HG03045 (cell line): ENCODE results near the gene GTPBP3.
"Not testable (repeated sequence)": the region's sequence is repeated elsewhere in the genome, so short reads cannot be mapped to it uniquely, and the experiment has no call there.

ENCODE experiments used
- ATAC-seq: cut with Tn5 transposase; IDR thresholded peaks from one replicate; pipeline ENCODE4 v1.9.1; 2021; ENCODE audit warnings: mild to moderate bottlenecking, moderate library complexity; ENCODE audit not compliant: unreplicated experiment

GTPBP3 gene, protein sequence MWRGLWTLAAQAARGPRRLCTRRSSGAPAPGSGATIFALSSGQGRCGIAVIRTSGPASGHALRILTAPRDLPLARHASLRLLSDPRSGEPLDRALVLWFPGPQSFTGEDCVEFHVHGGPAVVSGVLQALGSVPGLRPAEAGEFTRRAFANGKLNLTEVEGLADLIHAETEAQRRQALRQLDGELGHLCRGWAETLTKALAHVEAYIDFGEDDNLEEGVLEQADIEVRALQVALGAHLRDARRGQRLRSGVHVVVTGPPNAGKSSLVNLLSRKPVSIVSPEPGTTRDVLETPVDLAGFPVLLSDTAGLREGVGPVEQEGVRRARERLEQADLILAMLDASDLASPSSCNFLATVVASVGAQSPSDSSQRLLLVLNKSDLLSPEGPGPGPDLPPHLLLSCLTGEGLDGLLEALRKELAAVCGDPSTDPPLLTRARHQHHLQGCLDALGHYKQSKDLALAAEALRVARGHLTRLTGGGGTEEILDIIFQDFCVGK

DNA sequence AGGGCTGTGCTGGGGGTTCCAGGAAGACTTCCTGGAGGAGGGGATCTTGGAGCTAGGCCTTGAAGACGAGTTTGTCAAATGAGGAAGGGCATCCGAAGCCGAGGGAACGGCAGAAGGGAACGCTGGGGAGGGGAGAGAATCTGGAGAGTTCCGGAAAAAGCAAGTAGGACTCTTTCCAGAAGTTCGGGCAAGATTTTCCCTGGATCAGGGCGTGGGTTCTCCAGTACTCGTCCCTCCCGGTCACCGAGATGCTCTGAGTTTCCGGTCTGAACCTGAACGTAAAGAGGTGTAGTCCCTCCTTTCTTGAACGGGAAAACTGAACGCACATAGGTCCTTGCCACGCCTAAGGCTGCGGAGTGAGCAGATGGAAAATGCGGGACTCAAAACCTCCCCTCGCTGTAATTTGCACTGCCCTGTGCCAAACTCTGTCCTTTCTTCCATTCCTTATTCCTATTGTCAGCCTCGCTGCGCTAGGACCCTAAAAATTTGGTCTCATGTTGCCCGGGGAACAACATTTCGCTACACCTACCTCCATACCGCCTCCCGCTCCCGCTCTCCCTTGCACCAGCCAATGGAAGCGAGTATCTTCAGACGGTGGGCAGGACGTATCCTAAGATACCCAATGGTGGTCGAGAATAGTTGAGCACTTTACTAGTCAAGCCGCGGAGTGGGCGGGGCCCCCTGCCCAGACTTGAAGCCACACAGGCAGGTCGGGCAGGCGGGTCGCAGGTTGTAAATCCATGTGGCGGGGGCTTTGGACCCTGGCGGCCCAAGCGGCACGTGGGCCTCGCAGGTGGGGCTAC is at the start of gene GTPBP3:
TSS of gene GTPBP3 (plus strand) at position 682 of the 803 bp plus-strand sequence. CDS start at position 741, 59 bp downstream.
- peak; percentile 76 for ATAC-seq

DNA sequence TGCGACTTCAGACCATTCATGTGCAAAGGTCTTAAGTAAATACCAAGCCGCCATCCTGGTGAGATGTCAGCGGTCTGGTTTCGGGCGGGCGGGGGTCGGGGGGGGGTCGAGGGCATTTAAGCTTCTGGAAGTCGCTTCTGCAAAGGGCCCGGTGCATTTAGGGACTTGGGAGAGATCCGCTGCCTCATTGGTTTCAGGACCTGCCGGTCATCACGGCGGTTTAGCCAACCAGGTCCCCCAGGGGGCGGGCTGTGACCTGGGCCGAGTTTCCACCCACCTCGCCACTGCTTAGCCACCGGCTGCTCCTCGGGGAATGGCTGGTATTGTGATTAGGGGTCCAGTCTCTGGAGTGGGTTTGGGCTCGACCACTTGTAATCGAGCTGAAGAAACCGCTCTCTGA is 47.9 kb upstream of the GTPBP3 start:
- ATAC-seq: no peak

DNA sequence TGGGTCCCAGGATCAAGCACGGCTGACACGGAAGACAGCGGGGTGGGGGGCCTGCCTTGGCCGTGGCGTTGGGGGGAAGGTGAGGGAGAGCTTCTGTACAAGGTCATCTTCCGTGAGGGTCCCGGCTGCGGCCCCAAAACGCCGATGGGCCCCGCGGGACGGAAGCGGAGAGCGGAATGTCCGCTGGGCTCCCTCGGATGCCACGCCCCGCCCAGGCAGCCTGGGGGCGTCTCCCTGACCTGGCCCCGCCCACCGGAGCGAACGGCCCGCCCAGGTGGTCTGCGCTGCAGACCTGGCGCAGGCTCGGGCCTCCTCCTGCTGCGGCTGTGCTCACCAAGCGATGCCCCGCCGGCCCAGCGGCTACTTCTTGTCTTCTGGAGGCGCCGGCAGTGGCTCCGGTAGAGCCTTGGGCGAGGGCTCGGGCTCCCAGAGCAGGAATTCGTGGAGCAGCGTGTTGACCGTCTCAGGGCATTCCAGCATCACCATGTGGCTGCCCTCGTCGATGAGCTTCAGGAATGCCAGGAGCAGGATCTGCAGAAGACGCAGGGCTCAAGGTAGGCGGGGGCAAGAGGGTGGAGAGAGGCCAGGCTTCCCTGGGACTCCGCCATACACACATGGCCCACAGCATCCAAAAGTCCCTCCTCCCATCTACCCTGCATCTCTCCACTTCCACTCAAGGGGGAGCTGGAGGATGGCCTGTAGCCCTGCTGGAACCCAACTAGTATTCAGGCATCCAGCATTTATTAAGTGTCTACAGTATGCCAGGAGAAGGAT is 44.9 kb upstream of the GTPBP3 start:
- peak; percentile 78 for ATAC-seq

DNA sequence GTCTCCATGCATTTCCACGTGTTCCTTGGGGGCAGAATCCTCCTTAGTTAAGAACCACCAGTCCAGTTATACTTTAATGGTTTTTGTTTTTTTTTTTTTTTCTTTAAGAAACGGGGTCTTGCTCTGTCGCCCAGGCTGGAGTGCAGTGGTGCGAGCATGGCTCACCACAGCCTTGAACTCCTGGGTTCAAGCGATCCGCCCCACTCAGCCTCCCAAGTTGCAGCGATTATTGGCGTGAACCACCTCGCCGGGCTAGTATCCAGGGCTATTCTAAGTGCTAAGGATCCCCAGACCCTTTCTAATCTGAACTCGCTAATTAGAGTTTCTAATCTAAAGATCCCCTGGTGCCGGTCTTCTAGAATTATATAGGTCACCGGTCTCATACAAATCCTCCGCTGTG is 43.7 kb upstream of the GTPBP3 start:
- no peak for ATAC-seq

DNA sequence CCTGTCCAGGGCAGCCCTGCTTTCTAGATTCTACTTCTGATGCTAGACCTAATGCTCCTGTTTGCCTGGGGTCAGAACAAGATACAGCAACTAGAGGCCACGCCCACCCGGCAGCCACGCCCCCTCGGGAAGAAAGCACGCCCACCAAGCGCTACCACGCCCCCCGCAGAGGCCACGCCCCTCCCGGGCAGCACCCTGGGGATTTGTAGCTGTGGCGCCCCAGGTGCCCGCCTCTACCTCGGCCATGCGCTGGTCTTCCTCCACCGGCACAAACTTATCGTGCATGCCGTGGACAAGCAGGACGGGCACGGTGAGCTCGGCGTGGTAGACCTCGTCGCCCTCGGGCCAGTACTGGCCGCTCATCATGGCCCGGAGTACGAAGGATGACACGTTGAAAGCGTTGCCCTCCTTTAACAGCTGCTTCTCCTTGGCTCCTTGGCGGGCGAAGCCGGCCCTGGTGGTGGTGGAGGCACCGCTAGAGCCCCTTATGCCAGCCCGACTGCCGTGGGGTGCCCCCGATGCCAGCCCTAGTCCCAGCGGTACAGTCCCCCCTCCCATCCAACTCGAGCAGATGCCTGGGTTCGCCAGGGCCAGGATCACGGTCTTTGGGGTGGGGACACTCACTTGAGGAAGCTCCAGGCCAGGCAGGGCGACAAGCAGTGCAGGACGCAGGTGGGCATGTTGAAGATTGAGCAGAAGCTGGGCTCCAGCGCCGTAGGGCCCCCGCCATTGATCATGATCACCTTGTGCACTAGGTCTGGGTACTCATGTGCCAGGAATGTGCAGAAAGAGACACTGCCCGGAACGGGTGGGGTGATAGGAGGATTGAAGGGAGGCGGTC is 43.1 kb upstream of the GTPBP3 start:
- ATAC-seq: no peak

DNA sequence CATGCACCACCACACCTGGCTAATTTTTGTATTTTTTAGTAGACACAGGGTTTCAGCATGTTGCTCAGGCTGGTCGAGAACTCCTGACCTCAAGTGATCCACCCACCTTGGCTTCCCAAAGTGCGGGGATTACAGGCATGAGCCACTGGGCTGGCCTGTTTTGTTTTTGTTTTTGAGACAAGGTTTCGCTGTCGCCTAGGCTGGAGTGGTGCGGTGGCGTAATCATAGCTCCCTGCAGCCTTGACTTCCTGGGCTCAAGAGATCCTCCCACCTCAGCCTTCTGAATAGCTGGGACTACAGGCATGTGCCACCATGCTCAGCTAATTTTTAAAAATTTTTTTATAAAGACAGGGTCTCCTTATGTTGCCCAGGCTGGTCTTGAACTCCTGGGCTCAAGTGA is 41.8 kb upstream of the GTPBP3 start:
- not testable (repeated sequence) for ATAC-seq

DNA sequence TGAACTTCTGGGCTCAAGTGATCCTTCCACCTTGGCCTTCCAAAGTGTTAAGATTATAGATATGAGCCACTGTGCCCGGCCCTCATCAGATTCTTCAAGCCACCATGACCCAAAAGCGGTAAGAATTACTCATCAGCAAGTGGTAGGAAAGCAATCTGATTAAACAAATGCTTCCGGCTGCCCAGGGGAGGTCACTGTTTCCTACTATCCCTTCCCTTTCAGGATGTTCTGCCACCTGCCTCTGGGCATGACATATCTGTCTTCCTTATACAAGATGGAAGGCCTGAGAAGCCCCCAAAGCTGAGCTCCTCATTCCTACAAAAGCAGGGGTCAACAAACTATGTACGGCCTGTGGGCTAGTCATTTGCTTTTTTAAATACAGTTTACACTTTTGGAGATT is 41.1 kb upstream of the GTPBP3 start:
- no peak for ATAC-seq

DNA sequence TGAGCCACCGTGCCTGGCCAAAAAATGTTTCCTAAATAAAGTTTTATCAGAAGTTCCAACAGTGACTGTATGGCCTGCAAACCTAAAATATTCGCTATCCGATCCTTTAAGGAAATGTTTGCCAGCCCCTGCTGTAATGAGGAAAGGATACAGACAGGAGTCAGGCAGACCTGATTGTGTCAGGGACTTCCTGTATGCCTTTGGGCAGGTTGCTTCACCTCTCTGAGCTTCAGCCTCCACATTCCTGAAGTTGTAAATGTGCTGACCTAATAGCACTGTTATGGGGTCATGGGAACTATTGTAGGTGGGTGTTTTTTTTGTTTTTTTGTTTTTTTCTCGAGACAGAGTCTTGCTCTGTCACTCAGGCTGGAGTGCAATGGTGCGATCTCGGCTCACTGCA is 40.4 kb upstream of the GTPBP3 start:
- no peak for ATAC-seq

DNA sequence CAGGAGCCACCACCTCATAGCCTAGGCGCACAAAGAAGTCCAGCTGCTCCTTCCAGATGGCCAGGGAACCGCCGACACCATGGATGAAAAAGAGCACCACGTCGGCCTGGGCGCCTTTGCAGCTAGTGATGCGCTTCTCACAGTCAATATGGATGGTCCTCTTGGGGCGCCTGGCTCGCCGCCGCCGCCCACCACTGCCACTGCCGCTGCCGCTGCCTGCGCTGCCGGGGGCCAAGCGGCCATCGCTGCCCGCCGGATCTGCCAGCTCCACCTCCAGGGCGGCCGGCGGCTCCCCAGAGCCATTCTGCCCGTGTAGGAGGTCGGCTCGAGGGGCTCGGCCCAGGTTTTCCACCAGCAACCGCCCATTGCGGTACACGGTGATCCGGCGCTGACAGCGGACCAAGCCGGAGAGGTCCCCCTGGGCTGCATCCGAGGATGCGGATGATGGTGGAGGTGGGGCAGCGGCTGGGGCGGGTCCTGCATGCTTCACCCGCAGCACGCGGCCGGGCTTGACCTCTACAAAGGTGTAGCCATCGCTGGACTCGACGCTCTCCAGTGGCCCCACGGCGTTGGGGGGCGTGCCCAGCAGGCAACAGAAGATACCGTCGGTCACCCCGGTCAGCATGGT is 36.2 kb upstream of the GTPBP3 start:
- no peak for ATAC-seq

DNA sequence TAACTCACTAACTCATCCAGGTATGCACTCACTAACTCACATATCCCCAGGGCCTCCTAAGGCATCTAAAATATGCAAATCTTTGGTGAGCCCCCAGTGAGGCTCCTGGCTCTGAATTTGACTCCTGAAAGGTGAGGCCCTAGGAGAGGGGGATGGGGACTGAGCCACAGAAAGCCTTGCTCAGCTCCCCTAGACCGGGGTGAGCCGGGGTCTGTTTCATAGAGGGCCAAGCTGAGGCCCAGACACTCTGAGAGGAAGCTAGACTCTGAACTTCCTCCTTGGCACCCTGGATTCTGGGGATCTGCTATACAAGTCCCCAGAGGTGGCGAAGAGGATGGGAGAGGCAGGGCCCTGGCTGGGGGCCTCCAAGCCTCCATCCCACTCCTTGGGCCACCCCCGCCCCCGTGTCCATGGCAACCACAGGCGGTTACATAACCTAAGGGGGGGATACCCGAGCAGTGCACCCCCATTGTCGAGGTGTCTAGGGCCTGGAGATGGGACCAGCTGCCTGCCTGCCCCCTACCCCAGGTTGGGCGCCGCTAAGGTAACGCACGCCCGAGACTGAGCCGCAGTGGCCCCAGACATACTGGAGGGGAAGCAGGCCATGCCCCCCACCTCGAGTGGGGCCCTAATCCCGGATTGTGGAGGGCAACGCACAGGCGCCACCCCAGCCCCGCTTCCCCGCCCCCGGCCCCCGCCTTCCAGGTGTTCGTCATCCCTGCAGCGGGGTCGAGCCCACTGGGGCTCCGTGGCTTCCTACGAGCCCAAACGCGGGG is 34.8 kb upstream of the GTPBP3 start:
- ATAC-seq: no peak

DNA sequence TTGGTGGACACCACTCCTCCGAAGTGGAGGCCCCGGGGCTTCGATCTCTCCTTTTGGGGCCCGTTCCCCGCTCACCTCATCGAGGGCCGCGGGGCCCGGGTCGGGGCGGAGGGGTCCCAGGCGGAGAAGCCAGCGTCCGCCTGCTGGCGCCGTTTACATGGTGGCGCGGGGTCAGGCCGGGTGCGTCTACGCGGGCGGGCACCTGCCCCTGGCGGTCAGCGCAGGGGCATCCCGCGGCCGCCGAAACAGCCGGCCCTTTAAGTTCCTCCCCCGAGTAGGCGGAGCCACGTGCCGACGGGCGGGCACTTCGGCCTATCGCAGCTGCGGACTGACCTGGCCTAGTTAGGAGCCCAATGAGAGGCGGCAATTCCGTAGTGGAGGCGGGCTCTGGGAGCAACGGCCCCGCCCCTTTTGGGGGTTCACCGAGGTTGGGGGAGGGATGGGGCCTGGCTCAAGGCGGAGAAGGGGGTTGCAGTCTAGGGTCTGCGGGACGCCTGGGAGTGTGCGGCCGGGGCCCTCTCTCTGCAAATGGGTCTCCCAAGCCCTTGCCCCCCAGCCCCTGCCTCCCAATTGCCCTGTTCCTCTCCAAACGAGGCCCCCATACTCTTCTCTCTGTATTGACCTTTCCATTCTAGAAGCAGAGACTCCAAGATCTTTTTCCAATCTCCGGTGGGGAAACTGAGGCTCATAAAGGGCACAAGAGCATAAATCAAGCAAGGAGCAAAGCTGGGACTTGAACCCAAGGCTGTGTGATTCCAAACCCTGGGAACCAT is 34.0 kb upstream of the GTPBP3 start, which contains the start of gene ABHD8:
TSS of gene ABHD8 (minus strand) at position 259 of the 773 bp plus-strand sequence. CDS start 1,809 bp downstream, outside the sequence.
- ATAC-seq: peak; percentile 57

DNA sequence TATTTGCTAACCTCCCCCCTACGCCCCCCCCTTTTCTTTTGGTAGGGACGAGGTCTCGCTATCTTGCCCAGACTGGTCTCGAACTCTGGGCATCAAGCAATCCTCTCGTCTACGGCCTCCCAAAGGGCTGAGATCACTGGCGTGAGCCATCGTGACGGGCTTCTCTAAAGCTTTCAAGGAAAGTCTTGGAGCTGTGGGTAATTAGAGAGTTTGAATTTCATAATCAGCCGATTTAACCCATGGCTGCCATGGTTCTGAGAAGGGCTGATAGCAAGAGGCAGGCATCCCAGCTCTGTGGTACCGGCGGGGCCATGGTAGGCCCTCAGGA is 33.4 kb upstream of the GTPBP3 start:
- no peak for ATAC-seq

DNA sequence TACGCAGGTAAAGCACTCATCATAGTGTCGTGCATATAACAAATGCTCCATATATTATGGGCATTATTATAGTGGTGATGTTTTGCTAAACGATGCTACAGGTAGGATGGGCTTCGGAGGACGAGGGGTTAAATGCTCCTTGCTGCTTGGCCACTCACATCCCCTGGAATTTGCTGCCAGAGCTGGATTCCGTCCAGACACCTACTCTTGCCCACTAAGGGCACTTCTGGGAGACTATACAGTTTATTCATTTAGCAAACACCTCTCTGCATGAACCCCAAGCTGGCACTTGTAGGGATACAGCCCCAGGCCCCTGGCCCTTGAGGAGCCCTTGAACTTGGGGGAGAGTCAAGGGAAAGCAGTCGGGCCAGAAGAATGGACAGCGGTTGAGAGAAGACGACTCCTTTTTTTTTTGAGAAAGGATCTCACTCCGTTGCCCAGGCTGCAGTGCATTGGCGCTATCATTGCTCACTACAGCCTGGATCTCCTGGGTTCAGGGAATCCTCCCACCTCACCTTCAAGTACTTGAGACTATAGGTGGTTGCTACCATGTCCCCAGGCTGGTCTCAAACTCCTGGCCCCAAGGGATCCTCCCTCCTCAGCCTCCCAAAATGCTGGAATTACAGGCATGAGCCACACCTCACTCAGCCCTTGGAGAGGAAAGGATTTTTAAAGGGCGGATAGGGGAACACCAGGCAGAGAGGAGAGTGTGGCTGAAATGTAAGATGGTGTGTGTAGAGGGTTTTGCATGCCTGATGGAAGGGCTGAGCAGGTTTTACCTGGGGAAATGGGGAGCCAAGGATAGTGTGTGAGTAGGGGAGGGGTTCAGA is 32.8 kb upstream of the GTPBP3 start:
- ATAC-seq: no peak

DNA sequence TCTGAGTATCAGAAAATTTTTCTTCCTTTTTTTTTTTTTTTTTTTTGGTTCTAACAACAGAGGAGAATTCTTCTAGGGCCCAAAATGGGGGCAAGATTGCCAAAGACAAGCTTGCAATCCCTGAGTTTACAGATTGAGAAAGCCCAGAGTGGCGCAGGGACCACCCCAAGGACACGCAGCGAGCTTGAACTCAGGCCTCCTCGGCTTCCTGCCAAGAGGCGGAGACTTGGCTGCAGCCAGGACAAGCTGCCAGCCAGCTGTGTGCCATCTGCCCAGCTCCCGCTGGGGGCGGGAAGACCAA is 32.2 kb upstream of the GTPBP3 start:
- no peak for ATAC-seq

DNA sequence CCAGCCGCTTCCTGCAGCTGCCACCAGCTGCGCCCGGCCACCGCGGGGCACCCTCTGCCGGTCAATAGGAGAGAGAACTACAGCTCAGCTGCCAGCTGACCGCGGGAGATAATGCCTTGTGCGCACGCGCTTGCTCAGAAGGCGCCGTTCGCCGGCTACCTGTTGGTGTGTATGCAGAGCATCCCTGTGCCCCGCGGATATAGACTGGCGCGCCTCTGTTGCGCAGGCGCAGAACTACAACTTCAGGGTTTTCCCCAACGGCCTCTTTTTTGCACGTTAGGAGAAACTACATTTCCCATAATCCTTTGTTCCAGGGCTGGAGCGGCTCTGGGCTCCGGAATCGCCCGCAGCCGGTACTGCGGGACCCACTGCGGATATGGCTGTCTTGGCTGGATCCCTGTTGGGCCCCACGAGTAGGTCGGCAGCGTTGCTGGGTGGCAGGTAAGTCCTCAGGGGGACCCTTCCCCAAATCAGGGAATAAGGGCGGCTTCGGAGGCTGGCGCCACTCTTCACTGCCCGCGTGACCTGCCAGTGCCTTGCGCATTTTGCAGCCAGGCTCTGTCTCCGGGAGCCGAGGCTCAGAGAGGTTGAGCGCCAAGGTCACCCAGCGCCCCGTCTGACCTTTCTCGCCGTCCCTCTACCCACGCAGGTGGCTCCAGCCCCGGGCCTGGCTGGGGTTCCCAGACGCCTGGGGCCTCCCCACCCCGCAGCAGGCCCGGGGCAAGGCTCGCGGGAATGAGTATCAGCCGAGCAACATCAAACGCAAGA is 31.7 kb upstream of the GTPBP3 start, which contains the start of gene MRPL34:
TSS of gene MRPL34 (plus strand) at position 356 of the 768 bp plus-strand sequence. CDS start at position 377, 21 bp downstream.
- ATAC-seq: peak; percentile 52

DNA sequence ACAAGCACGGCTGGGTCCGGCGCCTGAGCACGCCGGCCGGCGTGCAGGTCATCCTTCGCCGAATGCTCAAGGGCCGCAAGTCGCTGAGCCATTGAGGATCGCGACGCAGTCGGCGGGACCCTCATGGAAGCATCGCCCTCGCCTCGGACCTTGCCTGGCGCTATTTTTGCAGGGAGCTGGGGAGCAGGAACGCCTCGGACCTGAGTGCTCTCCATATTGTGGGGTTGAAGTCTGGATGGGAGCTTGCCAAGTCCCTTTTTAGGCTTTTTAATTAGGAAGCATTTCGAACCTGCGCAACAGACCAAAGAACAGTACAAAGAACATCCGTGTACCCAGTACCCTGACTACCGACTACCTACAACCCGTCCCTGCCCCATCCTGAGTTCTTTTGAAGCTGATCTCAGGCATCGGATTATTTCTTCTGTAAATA is 31.1 kb upstream of the GTPBP3 start:
- no peak for ATAC-seq
